D721Med (cell line): ENCODE results near the gene KIRREL2.

Experiments used
- DNase-seq: peaks from one replicate; pipeline ENCODE4 v3.0.0; 2011; ENCODE audit warnings: low spot score; ENCODE audit not compliant: insufficient read length
- FAIRE-seq: peaks from 2 replicates; lab custom pipeline; 2011; peaks lifted over from hg19 to GRCh38; lab: Jason Lieb, UNC
- CTCF ChIP-seq: IDR thresholded peaks from 2 replicates; pipeline ENCODE4 v1.5.1; 2012; ENCODE audit warnings: mild to moderate bottlenecking, control low read depth; ENCODE audit not compliant: insufficient read depth; ENCODE audit errors: missing control alignments

The KIRREL2 gene

GRCh38 chr19:35894342-35894741, 37.6 kb downstream of the KIRREL2 start:
- FAIRE-seq (no peak), DNase-seq (no peak)
- no peak for TF ChIP-seq CTCF

- no peak for TF ChIP-seq CTCF
- no peak for FAIRE-seq
Measured at GRCh38 chr19:35895911-35896642, 39.4 kb downstream of the KIRREL2 start.

GRCh38 chr19:35896643-35897040, 39.9 kb downstream of the KIRREL2 start:
- FAIRE-seq (no peak), DNase-seq (no peak)
- TF ChIP-seq CTCF, result no peak

More at GRCh38 chr19:35895911-35896642, 39.4 kb downstream of the KIRREL2 start:
- no peak for DNase-seq

GRCh38 chr19:35897706-35898451, 41.2 kb downstream of the KIRREL2 start:
- no peak for DNase-seq
- TF ChIP-seq CTCF, result no peak
- no peak for FAIRE-seq

- no peak for FAIRE-seq
Measured at GRCh38 chr19:35898499-35898809, 41.7 kb downstream of the KIRREL2 start.

GRCh38 chr19:35899547-35900214, 43.0 kb downstream of the KIRREL2 start:
- DNase-seq, result peak; percentile 87
- TF ChIP-seq CTCF, result no peak
- FAIRE-seq, result no peak

More at GRCh38 chr19:35898499-35898809, 41.7 kb downstream of the KIRREL2 start:
- TF ChIP-seq CTCF, result no peak
- no peak for DNase-seq
